ENCODE data around the gene GRP. TPM values are rescaled to one million over a fixed set of nuclear protein-coding genes. Genes with fewer than 3 reads are reported as not detected.

GRP gene
- total RNA-seq, 1 donor from 2014 or later, result not detected

DNA sequence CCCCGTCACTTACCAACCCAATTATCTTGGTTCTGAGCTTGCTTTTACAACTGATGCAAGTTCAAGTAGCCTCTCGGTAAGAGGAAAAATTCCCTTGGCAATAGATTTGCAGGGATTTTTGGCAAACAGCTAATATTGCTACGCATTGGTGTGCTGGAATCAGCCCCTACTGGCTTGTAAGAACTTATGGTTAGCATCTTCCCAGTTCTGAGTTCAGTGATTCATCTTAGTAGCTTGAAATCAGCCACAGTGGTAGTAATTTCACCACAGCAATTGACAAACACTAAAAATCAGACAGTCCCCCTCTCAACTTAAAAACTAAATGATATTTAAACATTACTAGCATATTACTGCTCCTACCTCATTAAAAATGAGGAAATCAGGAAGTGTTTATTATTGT lies 59.2 kb downstream of the GRP start:
- no peak for TF ChIP-seq CTCF (IDR thresholded peaks at IDR 0.05)

DNA sequence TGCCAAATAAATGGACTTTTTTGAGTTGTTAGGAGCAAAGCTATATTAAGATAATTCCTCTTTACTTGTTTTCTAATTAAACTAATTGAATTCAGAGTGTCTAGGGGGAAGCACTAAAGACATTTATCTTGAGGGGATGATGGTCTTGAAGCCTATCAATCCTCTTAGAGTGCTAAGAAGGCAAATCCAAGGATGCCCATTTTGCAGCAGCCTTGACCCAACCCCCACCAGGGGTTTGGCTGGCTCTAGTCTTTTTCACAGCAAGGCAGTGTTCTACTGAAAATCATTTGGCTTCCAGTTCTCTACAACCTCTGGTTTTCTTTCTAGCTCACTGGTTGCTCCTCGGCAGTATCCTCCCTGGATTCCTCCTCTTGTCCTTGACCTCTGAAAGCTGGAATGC lies 59.8 kb downstream of the GRP start:
- no peak overlapping the region for H3K4me3 ChIP-seq
- H3K4me1 ChIP-seq, result no peaks in the 10 kb centered on the region
- no peak for TF ChIP-seq CTCF (IDR thresholded peaks at IDR 0.05)
- no peaks in the 10 kb centered on the region for H3K9me3 ChIP-seq
- H3K27me3 ChIP-seq, result peaks cover 67% of the 10 kb centered on the region
- H3K27ac ChIP-seq, result no peak overlapping the region
- DNase-seq, result no peak
- intact Hi-C loops (cut with DNase I), result no loop called here
- H3K36me3 ChIP-seq, result no peaks in the 10 kb centered on the region
- ATAC-seq, result no peak

More for the DNA sequence above, 59.2 kb downstream of the GRP start:
- H3K4me3 ChIP-seq, result no peak overlapping the region
- peaks cover 71% of the 10 kb centered on the region for H3K27me3 ChIP-seq
- H3K27ac ChIP-seq, result no peak overlapping the region
- intact Hi-C loops (cut with DNase I), result no loop called here
- no peaks in the 10 kb centered on the region for H3K9me3 ChIP-seq
- ATAC-seq (no peak), DNase-seq (no peak)
- H3K36me3 ChIP-seq, result no peaks in the 10 kb centered on the region
- no peaks in the 10 kb centered on the region for H3K4me1 ChIP-seq

Other genes with a start within 250 kb of the GRP start
- gene SEC11C, start 80.3 kb upstream of the GRP start, total RNA-seq, result 66.8 TPM
- gene RAX, start 53.3 kb downstream of the GRP start, total RNA-seq, result not detected
- not detected for gene CPLX4, start 98.5 kb downstream of the GRP start, total RNA-seq
- gene LMAN1, start 139.1 kb downstream of the GRP start, total RNA-seq, result 63.1 TPM

Measured in upper lobe of right lung (tissue), 1 donor.